Measurements from ENCODE around the gene NR4A3. TPM values are rescaled to one million over a fixed set of nuclear protein-coding genes. Genes with fewer than 3 reads are reported as not detected.

Gene NR4A3
- total and polyA plus RNA-seq, 2 of the 13 experiments (the other 11 are each of a cell fraction or from before 2014, with no cell fraction given), result 0.02 to 0.09 TPM

DNA sequence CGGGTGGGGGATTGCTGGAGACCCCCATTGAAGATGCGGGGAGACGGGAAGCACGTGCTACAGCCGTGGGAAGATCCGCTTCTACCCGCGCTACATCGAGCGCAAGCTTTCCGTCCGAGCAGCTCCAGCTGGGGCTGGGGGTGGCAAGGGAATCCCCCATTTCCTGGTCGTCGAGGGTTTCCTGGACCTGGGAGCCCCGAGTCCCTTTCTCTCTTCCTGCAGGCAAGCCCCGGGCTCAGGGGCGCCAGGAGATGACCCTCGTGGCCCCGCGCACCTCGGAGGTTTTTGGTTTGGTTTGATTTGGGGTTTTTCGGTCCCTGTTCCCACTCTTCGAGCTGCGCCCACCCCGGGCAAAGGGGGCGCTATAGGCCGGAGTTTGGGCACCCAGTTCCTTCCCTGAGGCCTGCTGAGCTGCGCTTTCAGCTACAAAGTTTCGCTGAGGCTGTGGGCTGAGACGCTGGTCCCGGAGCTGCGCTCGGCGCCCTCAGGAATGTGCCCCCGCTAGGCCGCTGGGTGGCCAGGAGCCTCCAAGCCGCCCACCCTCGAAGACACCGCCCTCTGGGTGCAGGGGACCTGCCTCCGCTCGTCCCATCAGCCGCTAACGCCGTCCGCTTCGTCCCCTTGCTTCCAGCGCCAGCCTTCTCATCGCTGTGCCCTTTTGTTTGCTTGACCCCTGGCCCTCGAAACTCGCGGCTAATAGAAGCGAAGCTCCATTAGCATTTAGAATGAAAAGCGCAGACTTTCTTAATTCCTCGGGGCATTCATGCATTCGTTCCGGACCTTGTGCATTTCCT, 2.9 kb downstream of the NR4A3 start (continued):
- TF ChIP-seq, protein P1, sequence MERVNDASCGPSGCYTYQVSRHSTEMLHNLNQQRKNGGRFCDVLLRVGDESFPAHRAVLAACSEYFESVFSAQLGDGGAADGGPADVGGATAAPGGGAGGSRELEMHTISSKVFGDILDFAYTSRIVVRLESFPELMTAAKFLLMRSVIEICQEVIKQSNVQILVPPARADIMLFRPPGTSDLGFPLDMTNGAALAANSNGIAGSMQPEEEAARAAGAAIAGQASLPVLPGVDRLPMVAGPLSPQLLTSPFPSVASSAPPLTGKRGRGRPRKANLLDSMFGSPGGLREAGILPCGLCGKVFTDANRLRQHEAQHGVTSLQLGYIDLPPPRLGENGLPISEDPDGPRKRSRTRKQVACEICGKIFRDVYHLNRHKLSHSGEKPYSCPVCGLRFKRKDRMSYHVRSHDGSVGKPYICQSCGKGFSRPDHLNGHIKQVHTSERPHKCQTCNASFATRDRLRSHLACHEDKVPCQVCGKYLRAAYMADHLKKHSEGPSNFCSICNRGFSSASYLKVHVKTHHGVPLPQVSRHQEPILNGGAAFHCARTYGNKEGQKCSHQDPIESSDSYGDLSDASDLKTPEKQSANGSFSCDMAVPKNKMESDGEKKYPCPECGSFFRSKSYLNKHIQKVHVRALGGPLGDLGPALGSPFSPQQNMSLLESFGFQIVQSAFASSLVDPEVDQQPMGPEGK (CRISPR knock-in tag; IDR thresholded peaks at IDR 0.05), result no peak
- TF ChIP-seq RARA (CRISPR knock-in tag; IDR thresholded peaks at IDR 0.05), result no peak
- TF ChIP-seq NCOR1 (IDR thresholded peaks at IDR 0.05; ENCODE audit: borderline replicate concordance, low read length), result no peak
- TF ChIP-seq ZBTB20 (CRISPR knock-in tag; IDR thresholded peaks at IDR 0.05; ENCODE audit: borderline replicate concordance, low read depth), result no peak
- no peak for TF ChIP-seq FOXJ3 (CRISPR knock-in tag; IDR thresholded peaks at IDR 0.05; ENCODE audit: borderline replicate concordance)
- no peak for TF ChIP-seq SOX5 (CRISPR knock-in tag; IDR thresholded peaks at IDR 0.05; ENCODE audit: borderline replicate concordance)
- 0 out of 2 replicates have a peak, but pooled peaks have one; percentile 45 for TF ChIP-seq ZNF724P (CRISPR knock-in tag; IDR thresholded peaks at IDR 0.05; ENCODE audit: borderline replicate concordance)
- no peak for TF ChIP-seq ZNF264 (CRISPR knock-in tag; IDR thresholded peaks at IDR 0.05)
- no peak for TF ChIP-seq ELF1 (CRISPR knock-in tag; IDR thresholded peaks at IDR 0.05)
- TF ChIP-seq GLI4 (CRISPR knock-in tag; IDR thresholded peaks at IDR 0.05; ENCODE audit: borderline replicate concordance), result no peak
- no peak for TF ChIP-seq PHF5A (CRISPR knock-in tag; IDR thresholded peaks at IDR 0.05; ENCODE audit: low read depth, unreplicated experiment)
- TF ChIP-seq, protein P2, sequence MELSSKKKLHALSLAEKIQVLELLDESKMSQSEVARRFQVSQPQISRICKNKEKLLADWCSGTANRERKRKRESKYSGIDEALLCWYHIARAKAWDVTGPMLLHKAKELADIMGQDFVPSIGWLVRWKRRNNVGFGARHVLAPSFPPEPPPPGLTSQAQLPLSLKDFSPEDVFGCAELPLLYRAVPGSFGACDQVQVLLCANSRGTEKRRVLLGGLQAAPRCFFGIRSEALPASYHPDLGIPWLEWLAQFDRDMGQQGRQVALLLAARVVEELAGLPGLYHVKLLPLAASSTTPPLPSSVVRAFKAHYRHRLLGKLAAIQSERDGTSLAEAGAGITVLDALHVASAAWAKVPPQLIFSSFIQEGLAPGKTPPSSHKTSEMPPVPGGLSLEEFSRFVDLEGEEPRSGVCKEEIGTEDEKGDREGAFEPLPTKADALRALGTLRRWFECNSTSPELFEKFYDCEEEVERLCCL (CRISPR knock-in tag; IDR thresholded peaks at IDR 0.05; ENCODE audit: borderline replicate concordance), result no peak
- TF ChIP-seq, protein P3, sequence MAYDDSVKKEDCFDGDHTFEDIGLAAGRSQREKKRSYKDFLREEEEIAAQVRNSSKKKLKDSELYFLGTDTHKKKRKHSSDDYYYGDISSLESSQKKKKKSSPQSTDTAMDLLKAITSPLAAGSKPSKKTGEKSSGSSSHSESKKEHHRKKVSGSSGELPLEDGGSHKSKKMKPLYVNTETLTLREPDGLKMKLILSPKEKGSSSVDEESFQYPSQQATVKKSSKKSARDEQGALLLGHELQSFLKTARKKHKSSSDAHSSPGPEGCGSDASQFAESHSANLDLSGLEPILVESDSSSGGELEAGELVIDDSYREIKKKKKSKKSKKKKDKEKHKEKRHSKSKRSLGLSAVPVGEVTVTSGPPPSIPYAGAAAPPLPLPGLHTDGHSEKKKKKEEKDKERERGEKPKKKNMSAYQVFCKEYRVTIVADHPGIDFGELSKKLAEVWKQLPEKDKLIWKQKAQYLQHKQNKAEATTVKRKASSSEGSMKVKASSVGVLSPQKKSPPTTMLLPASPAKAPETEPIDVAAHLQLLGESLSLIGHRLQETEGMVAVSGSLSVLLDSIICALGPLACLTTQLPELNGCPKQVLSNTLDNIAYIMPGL (CRISPR knock-in tag; IDR thresholded peaks at IDR 0.05; ENCODE audit: borderline replicate concordance in 1 of 2, low read depth in 1 of 2), result peak in 1 of 2 experiments; percentile 44; a peak in 2 of 4 replicates
- TF ChIP-seq FOXA3 (CRISPR knock-in tag; IDR thresholded peaks at IDR 0.05), result no peak
- TF ChIP-seq BHLHE40 (IDR thresholded peaks at IDR 0.05; ENCODE audit: low read length), result no peak
- TF ChIP-seq ZBTB7A (CRISPR knock-in tag; IDR thresholded peaks at IDR 0.05), result no peak
- no peak for TF ChIP-seq JUNB (CRISPR knock-in tag; IDR thresholded peaks at IDR 0.05; ENCODE audit: borderline replicate concordance)
- no peak for TF ChIP-seq ZNF530 (CRISPR knock-in tag; IDR thresholded peaks at IDR 0.05; ENCODE audit: low read depth)
- TF ChIP-seq ZNF354B (CRISPR knock-in tag; IDR thresholded peaks at IDR 0.05), result no peak
- TF ChIP-seq, protein P4, sequence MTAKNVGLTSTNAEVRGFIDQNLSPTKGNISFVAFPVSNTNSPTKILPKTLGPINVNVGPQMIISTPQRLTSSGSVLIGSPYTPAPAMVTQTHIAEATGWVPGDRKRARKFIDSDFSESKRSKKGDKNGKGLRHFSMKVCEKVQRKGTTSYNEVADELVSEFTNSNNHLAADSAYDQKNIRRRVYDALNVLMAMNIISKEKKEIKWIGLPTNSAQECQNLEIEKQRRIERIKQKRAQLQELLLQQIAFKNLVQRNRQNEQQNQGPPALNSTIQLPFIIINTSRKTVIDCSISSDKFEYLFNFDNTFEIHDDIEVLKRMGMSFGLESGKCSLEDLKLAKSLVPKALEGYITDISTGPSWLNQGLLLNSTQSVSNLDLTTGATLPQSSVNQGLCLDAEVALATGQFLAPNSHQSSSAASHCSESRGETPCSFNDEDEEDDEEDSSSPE (CRISPR knock-in tag; IDR thresholded peaks at IDR 0.05), result no peak
- no peak for TF ChIP-seq ZC3H4 (CRISPR knock-in tag; IDR thresholded peaks at IDR 0.05; ENCODE audit: borderline replicate concordance)
- TF ChIP-seq, protein P5, sequence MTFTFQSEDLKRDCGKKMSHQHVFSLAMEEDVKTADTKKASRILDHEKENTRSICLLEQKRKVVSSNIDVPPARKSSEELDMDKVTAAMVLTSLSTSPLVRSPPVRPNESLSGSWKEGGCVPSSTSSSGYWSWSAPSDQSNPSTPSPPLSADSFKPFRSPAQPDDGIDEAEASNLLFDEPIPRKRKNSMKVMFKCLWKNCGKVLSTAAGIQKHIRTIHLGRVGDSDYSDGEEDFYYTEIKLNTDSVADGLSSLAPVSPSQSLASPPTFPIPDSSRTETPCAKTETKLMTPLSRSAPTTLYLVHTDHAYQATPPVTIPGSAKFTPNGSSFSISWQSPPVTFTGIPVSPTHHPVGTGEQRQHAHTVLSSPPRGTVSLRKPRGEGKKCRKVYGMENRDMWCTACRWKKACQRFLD (CRISPR knock-in tag; IDR thresholded peaks at IDR 0.05; ENCODE audit: borderline replicate concordance), result no peak

Measured in HepG2 (cell line).